ENCODE data around the gene AADACL4. TPM values are rescaled to one million over a fixed set of nuclear protein-coding genes. Genes with fewer than 3 reads are reported as not detected.

AADACL4 gene
- total and polyA plus RNA-seq, 9 of the 15 experiments (the other 6 are each of a cell fraction or from before 2014, with no cell fraction given): not detected

GRCh38 chr1:12708396-12709090, 64.7 kb downstream of the AADACL4 start (continued):
- TF ChIP-seq MCM2 (IDR thresholded peaks at IDR 0.05; ENCODE audit: low read depth) (no peak), ZNF24 (IDR thresholded peaks at IDR 0.05) (no peak), PREB (CRISPR knock-in tag; IDR thresholded peaks at IDR 0.05) (no peak), ZBTB34 (CRISPR knock-in tag; IDR thresholded peaks at IDR 0.05) (no peak), ZNF512 (tag; IDR thresholded peaks at IDR 0.05) (no peak), PHF20 (IDR thresholded peaks at IDR 0.05; ENCODE audit: partially characterized antibody) (no peak), BHLHE40 (IDR thresholded peaks at IDR 0.05; ENCODE audit: low read length) (no peak), ZNF318 (IDR thresholded peaks at IDR 0.05; ENCODE audit: borderline replicate concordance in 1 of 2, low read depth in 1 of 2) (no peak), CAMTA2 (CRISPR knock-in tag; conservative IDR thresholded peaks at IDR 0.05) (no peak), AFF4 (CRISPR knock-in tag; IDR thresholded peaks at IDR 0.05) (no peak), TARDBP (IDR thresholded peaks at IDR 0.05) (no peak)

Measured in K562 (cell line).